ENCODE data around the gene TSSK2.

The TSSK2 gene

DNA sequence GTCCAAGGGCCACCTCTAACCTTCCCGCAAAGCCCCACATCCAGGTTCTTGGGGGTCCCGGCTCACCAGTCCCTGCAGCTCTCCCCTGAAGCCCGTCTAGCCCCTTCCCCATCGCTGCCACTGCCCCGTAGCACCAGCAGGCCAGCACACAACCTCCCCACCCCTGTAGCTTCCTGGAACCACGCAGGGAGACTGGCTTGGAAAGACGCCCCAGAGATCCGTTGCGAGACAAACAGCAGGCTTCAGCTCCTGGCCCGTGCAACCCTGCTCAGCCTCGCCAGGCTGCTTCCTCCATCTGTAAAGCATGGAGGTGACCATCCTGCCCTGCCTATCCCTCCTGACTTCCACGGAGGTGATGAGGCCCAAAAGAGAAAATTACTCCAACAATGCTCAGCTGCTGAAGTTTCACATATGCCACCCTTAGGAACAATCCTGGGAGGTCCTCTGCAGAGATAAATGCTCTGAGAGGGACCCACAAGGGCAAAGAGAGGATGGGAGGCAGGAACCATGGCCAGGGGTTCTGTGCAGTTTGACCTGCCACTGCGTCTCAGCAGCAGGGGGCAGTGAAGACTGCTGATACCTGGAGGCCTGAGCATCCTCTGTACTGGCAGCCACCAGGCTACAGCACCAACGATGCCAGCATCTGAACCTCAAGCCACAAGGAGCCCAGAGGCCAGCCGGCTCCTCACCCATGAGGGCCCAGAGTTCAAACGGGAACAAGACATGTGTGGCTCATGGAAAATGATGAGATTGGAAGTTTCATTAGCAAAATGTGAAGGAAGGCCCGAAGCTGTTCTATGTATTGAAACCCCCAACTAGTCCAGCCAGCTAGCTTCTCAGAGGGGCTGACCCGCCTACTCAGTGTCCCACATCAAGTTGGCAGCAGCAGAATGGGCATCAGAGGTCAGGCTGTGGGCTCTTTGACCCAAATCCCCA lies 25.0 kb upstream of the TSSK2 start:
- DNase-seq (ENCODE audit: low spot score), result no peak
- POLR2A ChIA-PET (ENCODE audit: low non-redundant PET), result no interaction called here
- H3K27ac ChIP-seq, result peak overlapping the region; percentile 67
- CTCF ChIA-PET, result no interaction called here
- TF ChIP-seq, protein P1, sequence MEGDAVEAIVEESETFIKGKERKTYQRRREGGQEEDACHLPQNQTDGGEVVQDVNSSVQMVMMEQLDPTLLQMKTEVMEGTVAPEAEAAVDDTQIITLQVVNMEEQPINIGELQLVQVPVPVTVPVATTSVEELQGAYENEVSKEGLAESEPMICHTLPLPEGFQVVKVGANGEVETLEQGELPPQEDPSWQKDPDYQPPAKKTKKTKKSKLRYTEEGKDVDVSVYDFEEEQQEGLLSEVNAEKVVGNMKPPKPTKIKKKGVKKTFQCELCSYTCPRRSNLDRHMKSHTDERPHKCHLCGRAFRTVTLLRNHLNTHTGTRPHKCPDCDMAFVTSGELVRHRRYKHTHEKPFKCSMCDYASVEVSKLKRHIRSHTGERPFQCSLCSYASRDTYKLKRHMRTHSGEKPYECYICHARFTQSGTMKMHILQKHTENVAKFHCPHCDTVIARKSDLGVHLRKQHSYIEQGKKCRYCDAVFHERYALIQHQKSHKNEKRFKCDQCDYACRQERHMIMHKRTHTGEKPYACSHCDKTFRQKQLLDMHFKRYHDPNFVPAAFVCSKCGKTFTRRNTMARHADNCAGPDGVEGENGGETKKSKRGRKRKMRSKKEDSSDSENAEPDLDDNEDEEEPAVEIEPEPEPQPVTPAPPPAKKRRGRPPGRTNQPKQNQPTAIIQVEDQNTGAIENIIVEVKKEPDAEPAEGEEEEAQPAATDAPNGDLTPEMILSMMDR (conservative IDR thresholded peaks at IDR 0.05; ENCODE audit: low read depth), result no peak

DNA sequence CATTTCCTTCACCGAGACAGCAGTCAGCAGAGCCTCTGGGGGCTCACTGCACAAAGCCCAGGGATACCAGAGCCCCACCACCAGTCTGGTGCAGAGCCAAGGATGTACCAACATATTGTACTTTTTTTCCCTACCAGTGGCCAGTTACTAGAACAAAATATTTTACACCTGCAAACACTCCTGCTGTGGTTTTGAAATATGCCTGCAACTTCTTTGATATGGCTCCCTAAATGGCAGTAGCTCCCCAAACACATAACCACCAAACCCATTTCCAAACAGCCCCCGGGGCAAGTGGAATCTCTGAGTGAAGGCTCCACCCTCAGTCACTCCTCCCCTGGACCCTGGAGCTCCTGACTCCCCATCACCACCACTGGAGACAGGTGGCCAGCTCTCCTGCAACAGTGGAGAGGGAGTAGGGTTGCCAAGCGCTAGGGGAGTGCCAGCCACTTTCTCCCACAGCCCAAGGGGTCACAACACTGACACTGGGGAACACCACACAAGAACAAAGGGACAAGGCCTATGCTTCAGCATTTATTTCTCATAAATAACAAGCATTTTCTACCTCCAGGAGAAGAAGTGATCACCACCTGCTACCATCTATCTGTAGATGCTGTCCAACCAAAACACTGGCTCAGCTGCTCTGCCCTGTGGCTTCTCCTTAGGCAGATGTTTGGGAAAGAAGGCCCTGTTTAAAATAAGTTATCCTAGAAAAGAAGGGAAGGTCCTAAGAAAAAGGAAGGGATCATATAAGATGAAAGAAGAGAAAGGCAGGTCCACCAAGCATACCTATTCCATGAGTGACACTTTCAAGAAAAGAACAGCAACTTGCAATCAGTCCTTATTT lies 24.0 kb upstream of the TSSK2 start:
- TF ChIP-seq, protein P1 (conservative IDR thresholded peaks at IDR 0.05; ENCODE audit: low read depth), result no peak
- H3K27ac ChIP-seq, result peak overlapping the region; percentile 67
- ChIA-PET CTCF (no interaction called here), POLR2A (ENCODE audit: low non-redundant PET) (no interaction called here)
- no peak for DNase-seq (ENCODE audit: low spot score)

DNA sequence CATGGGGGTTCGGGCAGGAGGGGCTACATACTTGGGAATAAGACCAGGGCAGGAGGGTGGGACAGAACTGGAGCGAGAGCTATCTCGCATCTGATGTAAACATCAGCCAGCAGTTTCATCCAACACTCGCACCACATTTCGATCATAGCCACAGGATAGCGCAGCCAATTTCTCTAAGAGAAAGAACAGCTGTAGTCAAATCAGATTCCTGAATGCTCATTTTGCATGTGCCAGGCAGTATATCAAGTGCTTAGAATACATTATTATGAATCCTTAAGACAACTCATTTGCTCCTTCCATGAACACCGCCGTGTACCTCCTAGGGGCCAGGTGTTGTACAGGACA lies 23.4 kb upstream of the TSSK2 start:
- TF ChIP-seq, protein P1 (conservative IDR thresholded peaks at IDR 0.05; ENCODE audit: low read depth), result no peak
- no peak for DNase-seq (ENCODE audit: low spot score)
- ChIA-PET POLR2A (ENCODE audit: low non-redundant PET) (no interaction called here), CTCF (no interaction called here)
- H3K27ac ChIP-seq, result no peak overlapping the region

DNA sequence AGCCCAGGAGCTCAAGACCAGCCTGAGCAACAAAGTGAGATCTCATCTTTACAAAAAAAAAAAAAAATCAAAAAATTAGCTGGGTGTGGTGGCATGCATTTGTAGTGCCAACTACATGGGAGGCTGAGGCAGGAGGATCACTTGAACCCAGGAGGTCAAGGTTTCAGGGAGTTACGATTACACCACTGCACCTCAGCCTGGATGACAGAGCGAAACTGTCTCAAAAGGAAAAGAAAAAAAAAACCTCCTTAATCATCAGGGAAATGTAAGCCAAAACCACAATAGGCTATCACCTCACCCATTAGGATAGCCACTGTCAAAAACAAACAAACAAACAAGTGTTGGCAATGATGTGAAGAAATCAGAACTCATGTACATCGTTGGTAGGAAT lies 22.3 kb upstream of the TSSK2 start:
- CTCF ChIA-PET, result interaction anchor here (0.6 kb wide), 1 partner anchor 11 kb away, joined by 6 read pairs; no protein-coding TSS in a partner anchor

DNA sequence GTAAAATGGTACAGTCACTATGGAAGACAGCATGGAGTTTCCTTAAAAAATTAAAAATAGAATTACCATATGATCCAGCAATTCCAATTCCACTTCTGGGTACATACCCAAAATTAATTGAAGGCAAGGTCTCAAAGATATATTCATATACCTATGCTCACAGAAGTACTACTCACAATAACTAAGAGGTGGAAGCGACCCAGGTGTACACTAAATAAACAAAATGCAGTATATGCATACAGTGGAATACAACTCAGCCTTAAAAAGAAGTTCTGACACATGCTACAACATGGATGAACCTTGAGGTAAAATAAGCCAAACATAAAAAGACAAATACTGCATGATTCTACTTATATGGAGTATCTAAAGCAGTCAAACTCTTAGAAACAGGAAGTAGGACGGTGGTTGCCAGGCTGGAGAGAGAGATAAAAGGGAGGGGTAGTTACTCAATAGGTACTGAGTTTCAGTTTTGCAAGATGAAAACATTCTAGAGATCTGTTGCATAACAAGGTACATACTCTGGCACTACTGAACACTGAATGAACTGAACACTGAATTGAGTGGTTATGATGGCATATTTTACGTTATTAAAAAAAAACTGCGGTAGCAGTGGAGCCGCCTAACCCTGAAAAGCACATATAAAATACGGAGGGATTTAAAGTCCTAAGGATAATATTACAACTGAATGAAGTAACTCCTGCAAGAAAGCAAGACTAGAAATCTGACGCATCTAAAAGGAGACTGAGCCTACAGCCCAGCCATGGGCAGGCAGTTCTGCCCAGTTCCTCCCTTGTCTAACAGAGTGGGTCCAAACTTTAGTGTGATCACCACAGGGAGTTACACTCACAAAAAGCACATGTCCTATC lies 21.7 kb upstream of the TSSK2 start:
- peak overlapping the region; percentile 81 for H3K27ac ChIP-seq
- DNase-seq (ENCODE audit: low spot score), result peak; percentile 55
- CTCF ChIA-PET, result interaction anchor here (0.6 kb wide), 1 partner anchor 10 kb away, joined by 6 read pairs; no protein-coding TSS in a partner anchor
- TF ChIP-seq, protein P1 (conservative IDR thresholded peaks at IDR 0.05; ENCODE audit: low read depth), result no peak
- POLR2A ChIA-PET (ENCODE audit: low non-redundant PET), result no interaction called here

More for the DNA sequence above, 22.3 kb upstream of the TSSK2 start:
- POLR2A ChIA-PET (ENCODE audit: low non-redundant PET), result no interaction called here
- TF ChIP-seq, protein P1 (conservative IDR thresholded peaks at IDR 0.05; ENCODE audit: low read depth), result no peak
- H3K27ac ChIP-seq, result no peak overlapping the region
- no peak for DNase-seq (ENCODE audit: low spot score)

DNA sequence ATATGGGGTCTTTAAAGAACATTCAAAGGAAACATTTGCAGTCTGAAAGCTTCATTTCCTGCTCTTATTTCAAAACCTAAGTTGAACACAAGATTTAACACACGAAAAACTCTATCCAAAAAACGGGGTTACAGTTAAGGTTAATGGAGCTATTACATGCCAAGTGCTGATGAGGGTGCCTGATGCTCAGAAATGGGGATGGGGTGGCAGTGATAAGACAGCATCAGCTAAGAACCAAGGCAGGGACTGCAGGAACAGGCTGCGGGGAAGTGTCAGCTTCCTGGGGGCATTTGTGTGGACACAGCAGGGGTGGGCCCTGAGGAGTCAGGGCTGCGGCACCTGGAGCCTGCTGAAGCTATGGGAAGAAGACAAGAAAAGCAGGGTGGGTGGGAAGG lies 21.0 kb upstream of the TSSK2 start:
- CTCF ChIA-PET, result no interaction called here
- DNase-seq (ENCODE audit: low spot score), result no peak
- POLR2A ChIA-PET (ENCODE audit: low non-redundant PET), result no interaction called here
- H3K27ac ChIP-seq, result peak overlapping the region; percentile 81
- TF ChIP-seq, protein P1 (conservative IDR thresholded peaks at IDR 0.05; ENCODE audit: low read depth), result no peak

All from RWPE1 (cell line).